HepG2 (cell line): ENCODE data around the gene ANKRD62. TPM values are rescaled to one million over a fixed set of nuclear protein-coding genes. Genes with fewer than 3 reads are reported as not detected.

ENCODE experiments used
- ATAC-seq: fragments of 200-7000 bp; cut with Tn5 transposase; 3 replicates; pipeline ENCODE4 v1.9.1; 2020; ENCODE audit warnings: mild to moderate bottlenecking, moderate library complexity
- BruUV-seq: library from RNA; stranded (reverse); fragments of 400-500 nt; replicated peaks from 2 replicates; lab custom pipeline; 2021; lab: Mats Ljungman, UMichigan
- CTCF ChIA-PET: fragments of 300-600 bp; formaldehyde crosslinking; extraction: SDS; loops from one replicate; lab custom pipeline; 2021; ENCODE audit warnings: low total read pairs, inconsistent platforms, low intra/inter-chr PET ratio; lab: Yijun Ruan, JAX
- POLR2A ChIA-PET: fragments of 350-600 bp; sonication (Branson Sonifier 250); formaldehyde crosslinking; loops from one replicate; lab custom pipeline; 2020; ENCODE audit warnings: antibody characterized with exemption, inconsistent platforms; lab: Yijun Ruan, JAX
- DNase-seq: peaks from one replicate; pipeline ENCODE4 v3.0.0-alpha.2; 2015; ENCODE audit warnings: low spot score
- FAIRE-seq: peaks from 3 replicates; lab custom pipeline; 2011; peaks lifted over from hg19 to GRCh38; lab: Jason Lieb, UNC
- H2AFZ ChIP-seq: one replicate; pipeline ENCODE4 v1.6.1; 2011; ENCODE audit warnings: low read length, inconsistent platforms
- H3K27ac ChIP-seq: fragments of 300-600 bp; 3 replicates; pipeline ENCODE4 v1.8.0; 2011; ENCODE audit warnings: mixed run types, mild to moderate bottlenecking, mixed read lengths, low read length, inconsistent platforms; ENCODE audit not compliant: insufficient read depth; ENCODE audit errors: extremely low read length
- H3K27me3 ChIP-seq, 2 experiments: fragments of 200-600 bp in 1 of 2; 2 replicates in 1 of 2; 3 replicates in 1 of 2; pipeline versions ENCODE4 v1.6.0 to v1.8.0; 2011; ENCODE audit warnings: low read length in 2 of 2, mild to moderate bottlenecking in 2 of 2, moderate library complexity in 2 of 2, inconsistent platforms in 1 of 2; ENCODE audit not compliant: insufficient read depth in 2 of 2, control insufficient read depth in 1 of 2
- H3K36me3 ChIP-seq, 2 experiments: fragments of 200-600 bp in 1 of 2; replicated peaks in 1 of 2; 2 replicates in 1 of 2; 3 replicates in 1 of 2; pipeline versions ENCODE4 v1.5.1 to v1.8.0; 2011; ENCODE audit warnings: low read length in 2 of 2, inconsistent platforms in 1 of 2; ENCODE audit not compliant: insufficient read depth in 2 of 2, control insufficient read depth in 1 of 2
- H3K4me1 ChIP-seq: 2 replicates; pipeline ENCODE4 v1.5.1; 2012; ENCODE audit warnings: low read length, inconsistent platforms; ENCODE audit not compliant: insufficient read depth
- H3K4me2 ChIP-seq: 2 replicates; pipeline ENCODE4 v1.6.0; 2011; ENCODE audit warnings: low read depth, low read length, inconsistent platforms
- H3K4me3 ChIP-seq, 3 experiments: fragments of 200-600 bp in 1 of 3; sonication (generic), shearing (Covaris generic) in 1 of 3; replicated peaks in 1 of 3; 2 replicates each; pipeline ENCODE4 v1.5.1; 2011 to 2016; ENCODE audit warnings: low read length in 3 of 3, inconsistent platforms in 2 of 3, low read depth in 2 of 3, mild to moderate bottlenecking in 2 of 3, control low read depth in 1 of 3, mixed read lengths in 1 of 3; ENCODE audit not compliant: insufficient read depth in 1 of 3
- H3K79me2 ChIP-seq: one replicate; pipeline ENCODE4 v1.6.1; 2011; ENCODE audit warnings: low read length, inconsistent platforms; ENCODE audit not compliant: insufficient read depth
- H3K9ac ChIP-seq: 2 replicates; pipeline ENCODE4 v1.6.0; 2011; ENCODE audit warnings: mild to moderate bottlenecking, low read depth, low read length, inconsistent platforms; ENCODE audit not compliant: insufficient read depth
- H3K9me3 ChIP-seq: 2 replicates; pipeline ENCODE4 v1.5.1; 2012; ENCODE audit warnings: mild to moderate bottlenecking, low read length
- H4K20me1 ChIP-seq: 2 replicates; pipeline ENCODE4 v1.6.0; 2011; ENCODE audit warnings: inconsistent platforms, mild to moderate bottlenecking, low read length, moderate library complexity; ENCODE audit not compliant: insufficient read depth
- ELK4 ChIP-seq: sonication (generic); formaldehyde crosslinking; IDR thresholded peaks from 2 replicates; pipeline ENCODE4 v1.9.0; 2021; ENCODE audit warnings: missing genetic modification reagents, borderline replicate concordance
- FIP1L1 ChIP-seq: fragments of 200-400 bp; formaldehyde crosslinking; IDR thresholded peaks from 2 replicates; pipeline ENCODE4 v1.6.1; 2018; ENCODE audit warnings: low read depth, mild to moderate bottlenecking, low read length, moderate library complexity, borderline replicate concordance; ENCODE audit not compliant: insufficient read depth
- GTF3A ChIP-seq: sonication (generic); formaldehyde crosslinking; conservative IDR thresholded peaks from 2 replicates; pipeline ENCODE4 v1.4.0; 2020; ENCODE audit warnings: mild to moderate bottlenecking, missing genetic modification reagents
- ONECUT2 ChIP-seq: sonication (generic); formaldehyde crosslinking; IDR thresholded peaks from 2 replicates; pipeline ENCODE4 v1.4.0; 2020; ENCODE audit warnings: missing genetic modification reagents
- POLR2AphosphoS5 ChIP-seq: IDR thresholded peaks from 2 replicates; pipeline ENCODE4 v1.6.1; 2012; ENCODE audit warnings: low read depth, low read length
- RBAK ChIP-seq: sonication (generic); formaldehyde crosslinking; IDR thresholded peaks from 2 replicates; pipeline ENCODE4 v1.5.1; 2020; ENCODE audit warnings: mild to moderate bottlenecking, missing genetic modification reagents
- RORA ChIP-seq: sonication (generic); formaldehyde crosslinking; IDR thresholded peaks from 2 replicates; pipeline ENCODE4 v1.5.0; 2020; ENCODE audit warnings: mild to moderate bottlenecking, missing genetic modification reagents, moderate library complexity
- SETDB1 ChIP-seq: sonication (generic); formaldehyde crosslinking; IDR thresholded peaks from 2 replicates; pipeline ENCODE4 v1.5.1; 2020; ENCODE audit warnings: missing genetic modification reagents, mild to moderate bottlenecking, borderline replicate concordance
- SRSF9 ChIP-seq: fragments of 200-400 bp; formaldehyde crosslinking; IDR thresholded peaks from 2 replicates; pipeline ENCODE4 v1.6.1; 2018; ENCODE audit warnings: borderline replicate concordance, mild to moderate bottlenecking, low read depth, low read length; ENCODE audit not compliant: insufficient read depth, poor library complexity, severe bottlenecking
- TCF7L2 ChIP-seq: IDR thresholded peaks from 2 replicates; pipeline ENCODE4 v1.6.1; 2011; ENCODE audit warnings: mild to moderate bottlenecking, low read depth, low read length, moderate library complexity
- TFE3 ChIP-seq: IDR thresholded peaks from 2 replicates; pipeline ENCODE4 v1.6.1; 2016
- XBP1 ChIP-seq: sonication (generic); formaldehyde crosslinking; IDR thresholded peaks from 2 replicates; pipeline ENCODE4 v1.5.0; 2020; ENCODE audit warnings: missing genetic modification reagents
- ZBTB21 ChIP-seq: sonication (generic); formaldehyde crosslinking; IDR thresholded peaks from 2 replicates; pipeline ENCODE4 v1.4.0; 2020; ENCODE audit warnings: missing genetic modification reagents
- ZC3H4 ChIP-seq: sonication (generic); formaldehyde crosslinking; IDR thresholded peaks from 2 replicates; pipeline ENCODE4 v1.4.0; 2020; ENCODE audit warnings: missing genetic modification reagents, borderline replicate concordance
- ZNF354B ChIP-seq: sonication (generic); formaldehyde crosslinking; IDR thresholded peaks from 2 replicates; pipeline ENCODE4 v1.8.0; 2022; ENCODE audit warnings: mild to moderate bottlenecking, missing genetic modification reagents
- ZNF775 ChIP-seq: sonication (generic); formaldehyde crosslinking; IDR thresholded peaks from 2 replicates; pipeline ENCODE4 v1.4.0; 2020; ENCODE audit warnings: missing genetic modification reagents, mild to moderate bottlenecking, moderate library complexity, borderline replicate concordance
- ZNF792 ChIP-seq: IDR thresholded peaks from 2 replicates; pipeline ENCODE4 v1.6.1; 2016
- WGBS: methylation state at CpG from one replicate; pipeline ENCODE4 v1.1.6; 2017; ENCODE audit warnings: low lambda C conversion rate; 5-methylcytosine and 5-hydroxymethylcytosine counted together
- in situ Hi-C: cut with HindIII; loops from 2 replicates; pipeline ENCODE4 v1.10.0; 2017; ENCODE audit warnings: low pct_unique_long_range_greater_than_20kb; ENCODE audit not compliant: extremely low pct_ligation_motif_present
- intact Hi-C: fragments of 100-400 bp; cut with micrococcal nuclease; formaldehyde crosslinking; loops from one replicate; pipeline ENCODE4 v1.10.0; 2022; ENCODE audit not compliant: unreplicated experiment
- polyA plus RNA-seq, 8 experiments: library from polyadenylated mRNA; depleted of rRNA in 3 of 8; stranded (reverse) in 7 of 8; unstranded in 1 of 8; fragments of >200 nt; fragmentation: Illumina TruSeq in 4 of 8; extraction: Trizol in 4 of 8; gene quantifications; 2 replicates each; pipeline versions ENCODE4 v1.2.1 to v1.2.3, GENCODE V29; 2011 to 2016; ENCODE audit warnings: low read depth in 4 of 8, missing spikeins in 1 of 8, mixed read lengths in 1 of 8; ENCODE audit not compliant: insufficient read depth in 1 of 8
- total RNA-seq, 5 experiments: library from RNA; depleted of rRNA; stranded (reverse); fragments of >200 nt; fragmentation: Illumina TruSeq; extraction: Trizol; gene quantifications; 2 replicates each; pipeline ENCODE4 v1.2.3, GENCODE V29; 2016; ENCODE audit warnings: low read depth in 1 of 5
- TF ChIP-seq, protein P1 (sequence below): sonication (generic); formaldehyde crosslinking; IDR thresholded peaks from 2 replicates; pipeline ENCODE4 v1.5.0; 2020; ENCODE audit warnings: missing genetic modification reagents

Gene ANKRD62
- total and polyA plus RNA-seq, 2 of the 13 experiments (the other 11 are each of a cell fraction or from before 2014, with no cell fraction given), result not detected

DNA sequence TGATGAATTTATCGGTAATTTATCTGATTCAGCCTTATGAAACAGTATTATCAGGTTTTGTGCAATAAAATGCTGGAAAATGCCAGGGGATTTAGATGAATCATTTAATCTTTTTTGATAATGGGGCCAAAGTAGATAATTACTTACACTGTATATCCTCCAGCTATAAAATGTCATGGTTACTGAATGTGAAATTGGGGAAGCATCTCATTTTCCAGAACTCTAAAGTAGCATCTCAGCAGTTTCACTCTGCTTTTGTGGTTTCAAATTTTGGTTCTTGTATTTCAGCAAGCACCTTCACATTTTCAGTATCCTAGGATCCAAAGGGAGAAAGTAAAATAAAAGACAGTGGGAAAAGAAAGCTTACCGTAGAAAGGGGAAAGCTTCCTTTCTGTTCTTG, 12.8 kb downstream of the ANKRD62 start:
- TF ChIP-seq ZNF354B (CRISPR knock-in tag) (no peak), ONECUT2 (no peak), SRSF9 (no peak), ZBTB21 (CRISPR knock-in tag) (no peak), GTF3A (CRISPR knock-in tag) (no peak), ELK4 (CRISPR knock-in tag) (no peak), RBAK (CRISPR knock-in tag) (no peak)
- intact Hi-C loops (no loop called here), in situ Hi-C loops (no loop called here)
- no TSS peak for BruUV-seq
- H3K9ac ChIP-seq, result no peak overlapping the region
- no peaks in the 10 kb centered on the region for H3K4me1 ChIP-seq
- H3K4me3 ChIP-seq, result no peak overlapping the region
- H3K79me2 ChIP-seq, result no peaks in the 10 kb centered on the region
- ATAC-seq (no peak), FAIRE-seq (no peak), DNase-seq (no peak)
- no peaks in the 10 kb centered on the region for H4K20me1 ChIP-seq
- ChIA-PET POLR2A (no interaction called here), CTCF (no interaction called here)
- H3K9me3 ChIP-seq, result no peaks in the 10 kb centered on the region
- 4% methylated on average over 2 of the region's 2 CpGs for WGBS
- no peak overlapping the region for H2AFZ ChIP-seq
- peaks cover 0 to 12% of the 10 kb centered on the region in 2 experiments; a peak in 2 of 5 replicates for H3K27me3 ChIP-seq
- H3K4me2 ChIP-seq, result no peak overlapping the region
- H3K27ac ChIP-seq, result no peak overlapping the region
- H3K36me3 ChIP-seq, result no peaks in the 10 kb centered on the region

DNA sequence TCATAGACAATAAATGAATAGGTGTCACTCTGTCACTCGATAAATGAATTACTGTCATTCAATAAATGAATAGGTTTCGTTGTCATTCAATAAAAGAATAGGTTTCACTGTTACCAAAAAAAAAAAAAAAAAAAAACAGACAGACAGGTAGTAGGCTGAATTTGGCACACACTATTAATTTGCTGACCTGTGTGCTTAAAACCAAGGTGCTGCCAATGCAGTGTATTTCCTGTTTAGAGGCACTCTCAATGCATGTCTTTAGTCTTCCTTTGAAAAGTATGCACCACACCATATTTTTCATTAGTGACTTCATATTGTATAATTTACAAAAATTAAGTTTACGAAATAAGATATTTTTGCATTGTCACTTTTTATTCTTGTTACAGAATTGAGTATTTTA, 16.2 kb downstream of the ANKRD62 start:
- H2AFZ ChIP-seq, result no peak overlapping the region
- ChIA-PET POLR2A (no interaction called here), CTCF (no interaction called here)
- 15% methylated on average over 3 of the region's 3 CpGs for WGBS
- no peak overlapping the region for H3K27ac ChIP-seq
- H3K9me3 ChIP-seq, result no peaks in the 10 kb centered on the region
- no peaks in the 10 kb centered on the region for H3K79me2 ChIP-seq
- no peak for DNase-seq
- H3K4me3 ChIP-seq, result no peak overlapping the region
- no peak for FAIRE-seq
- peaks cover 0 to 6% of the 10 kb centered on the region in 2 experiments; a peak in 2 of 5 replicates for H3K27me3 ChIP-seq
- H3K4me1 ChIP-seq, result no peaks in the 10 kb centered on the region
- no TSS peak for BruUV-seq
- no peaks in the 10 kb centered on the region for H3K36me3 ChIP-seq
- H4K20me1 ChIP-seq, result no peaks in the 10 kb centered on the region
- ATAC-seq, result no peak
- intact Hi-C loops, result no loop called here
- in situ Hi-C loops, result no loop called here
- no peak overlapping the region for H3K9ac ChIP-seq
- no peak overlapping the region for H3K4me2 ChIP-seq
- no peak for TF ChIP-seq FIP1L1
- TF ChIP-seq ZNF775 (CRISPR knock-in tag), result no peak
- no peak for TF ChIP-seq TCF7L2
- TF ChIP-seq ZC3H4, result no peak
- TF ChIP-seq SETDB1 (CRISPR knock-in tag), result no peak
- TF ChIP-seq TFE3 (CRISPR knock-in tag), result no peak
- TF ChIP-seq, protein P1, sequence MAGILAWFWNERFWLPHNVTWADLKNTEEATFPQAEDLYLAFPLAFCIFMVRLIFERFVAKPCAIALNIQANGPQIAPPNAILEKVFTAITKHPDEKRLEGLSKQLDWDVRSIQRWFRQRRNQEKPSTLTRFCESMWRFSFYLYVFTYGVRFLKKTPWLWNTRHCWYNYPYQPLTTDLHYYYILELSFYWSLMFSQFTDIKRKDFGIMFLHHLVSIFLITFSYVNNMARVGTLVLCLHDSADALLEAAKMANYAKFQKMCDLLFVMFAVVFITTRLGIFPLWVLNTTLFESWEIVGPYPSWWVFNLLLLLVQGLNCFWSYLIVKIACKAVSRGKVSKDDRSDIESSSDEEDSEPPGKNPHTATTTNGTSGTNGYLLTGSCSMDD (CRISPR knock-in tag), result no peak
- no peak for TF ChIP-seq RORA (CRISPR knock-in tag)
- TF ChIP-seq ZNF792 (CRISPR knock-in tag), result no peak
- TF ChIP-seq XBP1 (CRISPR knock-in tag), result no peak
- TF ChIP-seq POLR2AphosphoS5, result no peak
